Inflammatory macrophage treated with lipopolysaccharide for 4 hours (primary cell): ENCODE results near the gene DAAM2.

Experiments
- DNase-seq: peaks from one replicate; pipeline ENCODE4 v3.0.0-alpha.2; 2020

The DAAM2 gene

DNA sequence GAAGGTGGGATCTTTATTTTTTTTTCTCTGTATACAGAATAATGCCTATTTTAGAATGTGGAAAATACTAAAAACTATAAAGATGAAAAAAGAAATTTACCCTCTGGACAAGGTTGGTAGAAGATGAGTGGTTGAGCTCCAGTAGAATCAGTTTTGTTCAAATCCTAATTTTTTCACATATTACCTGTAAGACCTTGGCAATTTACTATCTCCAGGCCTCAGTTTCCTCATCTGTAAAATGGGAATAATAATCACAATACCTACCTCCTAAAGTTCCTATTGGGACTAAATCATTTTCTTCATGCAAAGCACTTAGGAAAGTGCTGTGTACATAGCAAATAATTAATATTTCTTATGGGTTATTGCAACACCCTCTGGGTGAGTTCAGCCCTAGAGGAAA, 28.4 kb downstream of the DAAM2 start:
- DNase-seq, result no peak

DNA sequence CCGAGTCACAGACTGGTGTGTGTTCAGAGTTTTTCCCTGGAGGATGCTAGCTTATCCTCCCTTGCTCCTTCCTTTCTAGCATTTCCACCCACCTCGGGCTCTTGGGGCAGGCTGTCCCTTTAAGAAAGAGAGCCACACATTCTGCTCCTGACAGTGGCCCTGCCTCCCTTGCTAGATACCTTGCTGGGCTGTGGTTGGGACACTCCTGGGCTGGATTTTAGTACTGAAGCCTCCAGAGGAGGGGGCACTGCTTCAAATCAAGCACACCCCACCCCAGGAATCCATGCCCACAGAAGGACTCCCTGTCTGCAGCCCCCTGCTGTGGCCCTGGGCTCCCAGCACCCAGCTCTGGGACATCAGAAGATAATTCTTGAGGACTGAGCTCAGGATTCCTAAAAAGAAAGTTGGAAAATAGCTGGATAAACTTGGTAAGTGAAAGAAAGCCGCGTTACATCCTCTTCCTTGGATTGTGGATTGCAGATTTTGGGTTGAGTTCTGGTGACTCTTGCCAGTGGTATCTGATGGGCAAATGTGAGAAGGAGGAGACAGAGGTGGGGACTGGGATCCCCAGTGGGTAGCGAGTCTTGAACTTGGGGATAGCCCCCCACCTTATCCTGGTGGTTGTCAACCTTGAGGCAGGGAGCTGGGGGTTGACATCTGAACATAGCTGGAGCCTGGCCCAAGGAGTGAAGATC, 29.0 kb downstream of the DAAM2 start:
- DNase-seq, result no peak

DNA sequence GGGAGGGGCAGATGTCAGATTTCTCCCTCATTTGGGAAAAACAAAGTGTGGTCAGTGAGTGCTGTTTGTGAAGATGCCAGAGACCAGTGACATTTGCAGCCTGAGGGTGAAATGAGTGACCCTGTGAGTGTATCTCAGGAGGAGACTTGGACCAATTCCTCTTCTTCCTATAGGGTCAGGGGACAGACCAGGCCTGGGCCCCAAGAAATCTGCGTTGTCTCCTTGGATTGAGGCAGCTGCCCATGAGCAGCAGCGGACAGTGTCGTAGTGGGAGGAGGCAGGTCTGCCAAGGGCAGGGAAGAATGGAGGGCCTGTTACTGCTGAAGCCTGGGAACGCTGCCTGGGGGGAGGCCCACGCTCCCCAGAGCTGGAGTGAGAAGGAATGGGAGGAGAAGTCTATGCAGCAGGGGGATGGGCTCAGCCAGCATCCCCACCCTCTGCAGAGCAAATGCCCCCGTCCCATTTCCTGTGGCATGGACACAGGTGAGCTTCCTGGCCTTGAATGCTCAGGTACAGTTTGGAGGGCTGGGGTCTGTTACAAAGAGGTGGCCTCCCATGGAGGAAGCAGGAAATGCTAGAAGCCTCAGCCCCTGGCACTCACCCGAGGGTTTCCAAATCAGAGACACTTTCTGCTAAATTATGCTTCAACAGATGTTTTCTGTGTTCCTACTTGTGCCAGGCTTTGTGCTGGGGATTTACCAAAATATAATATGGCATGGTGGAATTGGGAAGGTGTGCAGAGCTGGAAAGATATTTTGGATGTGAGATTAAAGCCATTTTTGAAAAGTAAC, 29.8 kb downstream of the DAAM2 start:
- DNase-seq, result no peak

GRCh38 chr6:39822846-39823815, 31.0 kb downstream of the DAAM2 start:
- peak; percentile 8 for DNase-seq

DNA sequence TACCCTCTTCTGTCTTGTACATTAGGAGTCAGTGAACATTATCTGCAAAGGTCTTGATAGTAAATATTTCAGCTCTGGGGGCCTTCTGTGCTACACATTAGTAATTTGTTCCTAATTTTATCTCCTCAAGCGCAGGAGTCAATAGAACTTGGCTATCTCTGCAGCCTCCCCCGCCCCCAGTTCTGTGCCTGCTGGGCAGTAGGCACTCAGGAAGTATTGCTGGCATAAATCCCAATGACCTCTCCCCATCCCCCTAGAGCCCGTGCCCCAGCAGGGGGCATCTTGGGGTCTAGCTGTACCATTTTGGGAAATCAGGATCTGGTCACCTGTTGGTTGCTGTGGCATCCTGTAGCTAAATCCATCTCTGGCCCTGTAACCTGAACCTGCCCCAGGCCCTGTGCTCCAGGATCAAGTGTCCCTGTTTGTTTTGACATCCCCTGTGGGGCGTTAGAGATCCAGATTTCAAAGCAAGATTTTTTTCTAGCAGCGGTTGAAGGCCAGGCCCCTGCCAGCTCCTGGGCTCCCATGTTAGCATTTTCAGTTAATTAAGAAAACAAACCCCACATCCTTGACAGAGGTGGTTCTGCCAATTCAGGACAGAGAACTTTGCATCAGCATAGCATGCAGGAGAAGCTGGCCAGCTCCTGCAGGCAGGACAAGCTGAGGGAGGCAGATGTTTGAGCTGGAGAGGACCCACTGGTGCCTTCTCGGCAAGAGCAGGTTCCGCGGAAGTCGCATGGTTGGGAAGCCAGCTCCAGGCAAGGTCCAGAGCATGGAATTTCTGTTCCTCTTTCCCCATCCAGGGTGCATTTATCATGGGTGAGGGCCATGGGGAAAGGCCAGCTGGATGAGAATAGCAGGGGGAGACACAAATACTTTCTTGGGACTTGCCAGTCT, 32.1 kb downstream of the DAAM2 start:
- no peak for DNase-seq

DNA sequence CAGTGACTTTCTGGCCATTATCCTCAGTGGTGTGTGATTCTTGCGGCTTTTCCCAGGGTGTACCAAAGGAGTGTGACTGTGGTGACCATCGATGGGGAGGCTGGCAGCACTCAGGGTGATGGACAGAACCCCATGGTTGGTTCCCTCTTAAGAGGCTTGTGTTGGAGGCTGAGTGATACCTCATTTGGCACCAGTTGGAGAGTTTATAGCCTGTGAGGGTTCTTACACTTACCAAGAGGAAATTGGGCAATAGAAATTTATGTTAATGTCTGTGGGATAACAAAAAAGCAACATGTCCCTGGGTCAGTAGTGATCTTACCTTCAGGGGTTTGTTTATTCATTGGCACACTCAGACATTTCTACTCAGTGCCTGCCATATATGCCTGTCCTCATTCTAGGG, 37.2 kb downstream of the DAAM2 start:
- DNase-seq, result no peak

DNA sequence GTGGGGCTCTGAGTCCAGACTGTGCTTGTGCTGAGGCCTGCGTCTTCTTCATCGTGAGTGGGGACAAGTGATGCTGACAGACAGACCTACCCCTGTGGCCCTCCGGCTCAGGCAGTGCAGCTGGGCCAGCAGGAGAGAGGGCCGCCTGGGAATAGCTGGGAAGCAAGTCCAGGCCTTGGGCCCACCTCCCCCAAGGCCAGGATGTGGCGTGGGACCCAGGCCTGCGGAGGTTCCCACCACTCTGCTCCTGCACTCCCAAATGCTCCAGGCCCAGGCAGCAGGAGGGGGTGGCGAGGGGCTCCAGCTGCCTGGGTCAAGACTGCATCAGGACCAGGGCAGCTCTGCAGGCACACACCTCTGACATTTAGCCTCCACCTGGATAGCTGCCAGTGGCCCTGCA, 38.3 kb downstream of the DAAM2 start:
- DNase-seq, result no peak

- DNase-seq, result no peak
Observed at GRCh38 chr6:39831701-39832100, 39.5 kb downstream of the DAAM2 start.

DNA sequence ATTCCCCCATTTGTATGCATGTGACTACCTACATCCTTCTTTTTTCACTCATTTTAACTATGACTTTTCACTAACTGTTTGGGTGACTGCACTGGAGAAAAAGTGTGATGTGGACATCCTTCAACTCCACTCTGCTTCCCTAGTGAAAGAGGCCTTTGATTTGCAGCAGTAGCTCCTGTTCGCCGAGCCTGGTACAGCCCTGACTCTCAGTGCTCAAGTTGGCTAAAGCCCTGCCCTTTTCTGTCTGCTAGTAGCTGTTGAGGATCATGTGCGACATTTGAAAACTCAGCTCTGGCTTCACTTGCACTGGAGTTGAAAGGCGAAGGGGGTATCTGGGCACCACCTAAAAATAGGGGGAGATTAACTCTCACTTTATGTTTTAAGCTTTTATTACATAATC, 42.1 kb downstream of the DAAM2 start:
- no peak for DNase-seq

- no peak for DNase-seq
Observed at GRCh38 chr6:39834866-39835265, 42.7 kb downstream of the DAAM2 start.

GRCh38 chr6:39835821-39836295, 43.7 kb downstream of the DAAM2 start:
- no peak for DNase-seq

DNA sequence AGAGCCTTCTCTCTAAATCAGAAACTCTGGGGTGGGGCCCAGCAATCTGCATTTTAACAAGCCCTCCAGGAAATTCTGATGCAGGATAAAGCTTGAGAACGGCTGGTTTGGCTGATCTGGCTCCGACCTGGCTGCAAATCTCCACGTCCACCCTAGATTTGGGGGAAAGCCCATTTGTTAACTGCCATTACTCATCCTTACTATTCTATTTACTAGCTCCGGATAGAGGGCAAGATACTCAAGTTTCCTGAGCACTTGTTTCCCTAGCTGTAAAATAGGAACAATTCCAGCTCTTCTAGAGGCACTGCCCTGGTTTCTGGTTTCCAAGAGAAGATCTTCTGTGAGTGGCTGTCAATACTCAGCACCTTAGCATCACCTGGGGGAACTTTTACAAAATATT, 44.4 kb downstream of the DAAM2 start:
- DNase-seq, result no peak

- no peak for DNase-seq
Observed at GRCh38 chr6:39839445-39839844, 47.3 kb downstream of the DAAM2 start.

DNA sequence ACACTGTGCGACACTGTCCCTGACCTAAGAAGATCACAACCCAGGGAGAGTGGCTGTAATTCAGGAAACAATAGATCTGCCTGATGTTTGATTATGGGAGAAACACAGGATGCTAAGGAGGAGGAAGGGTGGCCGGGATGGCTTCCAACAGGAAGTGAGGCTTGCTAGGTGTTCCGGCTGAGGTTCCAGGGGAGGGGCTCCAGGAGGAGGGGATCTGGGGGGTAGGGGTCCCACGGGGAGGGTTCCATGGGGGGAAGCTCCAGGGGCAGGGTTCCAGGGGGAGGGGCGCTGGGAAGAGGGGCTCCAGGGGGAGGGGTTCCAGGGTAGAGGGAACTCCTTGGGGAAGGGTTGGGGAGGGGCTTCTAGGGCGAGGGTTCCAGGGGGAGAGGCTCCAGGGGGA, 48.6 kb downstream of the DAAM2 start:
- no peak for DNase-seq

DNA sequence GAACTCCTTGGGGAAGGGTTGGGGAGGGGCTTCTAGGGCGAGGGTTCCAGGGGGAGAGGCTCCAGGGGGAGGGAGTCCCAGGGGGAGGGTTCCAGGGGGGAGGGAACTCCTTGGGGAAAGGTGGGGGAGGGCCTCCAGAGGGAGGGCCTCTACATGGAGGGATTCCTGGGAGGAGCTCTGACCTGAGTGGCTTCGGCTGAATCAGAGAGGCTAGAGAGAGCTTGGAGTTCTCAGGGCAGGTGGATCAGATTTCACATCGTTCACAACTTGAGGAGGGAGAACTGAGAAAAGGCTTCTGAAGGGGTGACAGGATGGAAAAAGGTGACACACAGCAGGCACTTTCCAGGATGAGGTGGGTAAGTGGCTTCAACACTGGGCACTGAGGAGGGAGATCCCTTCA, 49.1 kb downstream of the DAAM2 start:
- no peak for DNase-seq

- no peak for DNase-seq
Observed at GRCh38 chr6:39841923-39842322, 49.7 kb downstream of the DAAM2 start.

DNA sequence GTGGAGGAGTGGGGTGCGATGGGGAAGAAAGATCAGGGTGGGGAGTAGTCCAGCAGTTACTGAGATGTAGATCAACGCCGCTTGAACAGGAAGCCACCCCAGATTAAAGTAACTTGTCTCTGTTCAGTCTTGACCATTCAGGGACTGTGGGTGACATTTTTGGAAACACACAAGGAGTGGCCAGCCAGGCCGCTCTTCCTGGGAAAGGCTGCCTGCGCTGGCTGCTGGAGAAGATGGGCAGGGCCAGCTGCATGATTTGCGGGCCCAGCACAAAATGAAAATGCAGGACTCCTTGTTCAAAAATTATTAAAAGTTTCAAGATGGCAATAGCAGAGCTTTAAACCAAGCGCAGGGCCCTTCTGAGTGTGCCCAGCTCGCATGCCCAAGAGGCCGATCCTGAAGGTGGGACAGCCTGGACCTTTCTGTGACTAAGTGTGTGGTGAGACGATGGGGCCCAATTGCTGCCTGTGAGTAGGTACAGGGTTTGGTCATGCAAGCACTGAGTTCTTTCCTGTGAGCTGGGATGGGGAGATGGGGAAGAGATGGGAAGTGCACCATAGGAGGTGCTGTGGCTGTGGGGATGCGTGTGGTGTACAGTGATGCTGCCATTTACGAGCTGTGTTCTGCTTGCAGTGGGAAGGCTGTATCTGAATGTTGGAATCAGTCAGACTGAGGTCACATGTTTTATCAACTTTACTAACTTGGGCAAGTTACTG, 51.3 kb downstream of the DAAM2 start:
- DNase-seq, result no peak

DNA sequence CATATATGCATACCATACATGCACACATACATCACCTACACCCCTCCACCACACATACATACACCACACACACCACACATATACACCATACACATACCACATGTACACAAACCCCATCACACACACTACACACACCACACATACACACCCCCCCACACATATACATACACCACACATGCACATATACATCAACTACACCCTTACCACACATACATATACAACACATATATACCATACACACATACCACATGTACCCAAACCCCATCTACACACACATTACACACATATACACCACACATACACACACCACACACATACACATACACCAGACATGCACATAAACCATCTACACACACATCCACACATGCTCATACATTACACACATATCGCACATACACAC, 52.7 kb downstream of the DAAM2 start:
- DNase-seq, result no peak

GRCh38 chr6:39847221-39847620, 55.0 kb downstream of the DAAM2 start:
- DNase-seq, result no peak

- DNase-seq, result no peak
Observed at GRCh38 chr6:39848171-39848570, 56.0 kb downstream of the DAAM2 start.

- DNase-seq, result no peak
Observed at GRCh38 chr6:39849228-39849627, 57.1 kb downstream of the DAAM2 start.

DNA sequence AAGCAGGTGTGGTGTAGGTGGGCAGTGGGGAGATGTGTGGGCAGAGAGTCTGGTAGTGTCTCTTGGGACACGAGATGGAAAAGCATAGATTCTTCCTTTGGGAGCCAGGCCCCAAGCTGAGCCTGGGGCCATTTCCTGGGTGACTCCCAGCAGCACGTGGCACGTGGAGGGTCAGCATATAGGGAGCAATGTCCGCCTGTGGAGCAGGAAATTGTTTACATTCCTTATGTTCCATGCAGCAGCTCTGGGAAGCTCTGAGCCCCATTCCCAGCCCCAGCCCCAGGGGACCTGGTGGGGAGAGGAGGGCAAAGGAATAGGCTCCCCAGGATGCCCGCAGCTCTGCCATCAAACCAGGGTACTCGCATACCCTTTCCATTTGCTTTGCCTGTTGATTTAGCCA, 57.6 kb downstream of the DAAM2 start:
- DNase-seq, result no peak
